ENCODE data around the gene CSNK1G1.
"Not testable (repeated sequence)": the region's sequence is repeated elsewhere in the genome, so short reads cannot be mapped to it uniquely, and the experiment has no call there.

Gene CSNK1G1

GRCh38 chr15:64287953-64288352 is 68.0 kb downstream of the CSNK1G1 start:
- no peak for DNase-seq (ENCODE audit: low read depth)

- DNase-seq (ENCODE audit: low read depth): no peak
These were observed 69.5 kb downstream of the CSNK1G1 start for GRCh38 chr15:64286473-64286872.

GRCh38 chr15:64285871-64286270 is 70.1 kb downstream of the CSNK1G1 start:
- no peak for DNase-seq (ENCODE audit: low read depth)

- DNase-seq (ENCODE audit: low read depth): no peak
These were observed 70.8 kb downstream of the CSNK1G1 start for GRCh38 chr15:64285150-64285549.

- peak; percentile 33 for DNase-seq (ENCODE audit: low read depth)
These were observed 71.9 kb downstream of the CSNK1G1 start for GRCh38 chr15:64284042-64284441.

GRCh38 chr15:64282701-64283100 is 73.3 kb downstream of the CSNK1G1 start:
- no peak for DNase-seq (ENCODE audit: low read depth)

GRCh38 chr15:64279131-64279530 is 76.8 kb downstream of the CSNK1G1 start:
- DNase-seq (ENCODE audit: low read depth): no peak

GRCh38 chr15:64275934-64276333 is 80.0 kb downstream of the CSNK1G1 start:
- DNase-seq (ENCODE audit: low read depth): no peak

- DNase-seq (ENCODE audit: low read depth): no peak
These were observed 81.5 kb downstream of the CSNK1G1 start for GRCh38 chr15:64274341-64274950.

GRCh38 chr15:64267331-64267973 is 88.5 kb downstream of the CSNK1G1 start:
- no peak for DNase-seq (ENCODE audit: low read depth)

- DNase-seq (ENCODE audit: low read depth): not testable (repeated sequence)
These were observed 90.8 kb downstream of the CSNK1G1 start for GRCh38 chr15:64265188-64265587.

- DNase-seq (ENCODE audit: low read depth): no peak
These were observed 91.5 kb downstream of the CSNK1G1 start for GRCh38 chr15:64264502-64264901.

- DNase-seq (ENCODE audit: low read depth): no peak
These were observed 92.4 kb downstream of the CSNK1G1 start for GRCh38 chr15:64263567-64263966.

GRCh38 chr15:64256051-64256450 is 99.9 kb downstream of the CSNK1G1 start:
- no peak for DNase-seq (ENCODE audit: low read depth)

GRCh38 chr15:64251658-64252057 is 104.3 kb downstream of the CSNK1G1 start:
- DNase-seq (ENCODE audit: low read depth): no peak

- DNase-seq (ENCODE audit: low read depth): no peak
These were observed 104.9 kb downstream of the CSNK1G1 start for GRCh38 chr15:64251121-64251520.

- DNase-seq (ENCODE audit: low read depth): no peak
These were observed 105.9 kb downstream of the CSNK1G1 start for GRCh38 chr15:64249883-64250575.

GRCh38 chr15:64249406-64249805 is 106.6 kb downstream of the CSNK1G1 start:
- no peak for DNase-seq (ENCODE audit: low read depth)

GRCh38 chr15:64247906-64248541 is 107.9 kb downstream of the CSNK1G1 start:
- peak; percentile 83 for DNase-seq (ENCODE audit: low read depth)

- DNase-seq (ENCODE audit: low read depth): no peak
These were observed 108.5 kb downstream of the CSNK1G1 start for GRCh38 chr15:64247535-64247905.

GRCh38 chr15:64246364-64247189 is 109.4 kb downstream of the CSNK1G1 start:
- peak; percentile 45 for DNase-seq (ENCODE audit: low read depth)

- DNase-seq (ENCODE audit: low read depth): no peak
These were observed 110.6 kb downstream of the CSNK1G1 start for GRCh38 chr15:64245405-64245804.
